ENCODE results near the gene SYNE1. TPM values are rescaled to one million over a fixed set of nuclear protein-coding genes. Genes with fewer than 3 reads are reported as not detected.

Gene SYNE1
- total RNA-seq, 2 experiments from 2014 or later, result 74.6 to 140 TPM

- Histone ChIP-seq H3K36me3 (ENCODE audit: insufficient read depth, low read length) (peaks cover 75% of the 10 kb centered on the region), H3K9me3 (ENCODE audit: low read length) (no peaks in the 10 kb centered on the region), H3K27ac (ENCODE audit: low read depth, low read length, poor library complexity, severe bottlenecking) (no peak overlapping the region), H2AFZ (ENCODE audit: low read length) (no peak overlapping the region), H3K4me3 (ENCODE audit: low read depth, low read length, poor library complexity, severe bottlenecking) (no peak overlapping the region), H3K4me1 (ENCODE audit: insufficient read depth, low read length, poor library complexity, severe bottlenecking) (no peaks in the 10 kb centered on the region), H3K4me2 (ENCODE audit: low read length) (no peak overlapping the region), H4K20me1 (ENCODE audit: insufficient read depth, low read length) (no peaks in the 10 kb centered on the region), H3K9me2 (ENCODE audit: insufficient read depth, low read length) (no peaks in the 10 kb centered on the region), H3K79me2 (ENCODE audit: insufficient read depth, low read depth, low read length) (no peaks in the 10 kb centered on the region)
- no TSS peak for BruUV-seq (replicated peaks)
- TF ChIP-seq EZH2phosphoT487 (IDR thresholded peaks at IDR 0.05; ENCODE audit: borderline replicate concordance, low read depth, low read length) (no peak), CTCF (conservative IDR thresholded peaks at IDR 0.05; ENCODE audit: low read length) (no peak)
- CTCF ChIA-PET (ENCODE audit: unreplicated experiment), result no interaction called here
- intact Hi-C loops (cut with micrococcal nuclease; ENCODE audit: unreplicated experiment), result no loop called here
- POLR2A ChIA-PET, result no interaction called here
- no peak for DNase-seq (ENCODE audit: low spot score)
These were observed 506.7 kb downstream of the SYNE1 start for GRCh38 chr6:152130441-152130840.

GRCh38 chr6:152129691-152130151, 507.4 kb downstream of the SYNE1 start:
- intact Hi-C loops (cut with micrococcal nuclease; ENCODE audit: unreplicated experiment), result no loop called here
- no peak overlapping the region for H3K4me2 ChIP-seq (ENCODE audit: low read length)
- H3K9me2 ChIP-seq (ENCODE audit: insufficient read depth, low read length), result no peaks in the 10 kb centered on the region
- DNase-seq (ENCODE audit: low spot score), result no peak
- TF ChIP-seq CTCF (conservative IDR thresholded peaks at IDR 0.05; ENCODE audit: low read length) (no peak), EZH2phosphoT487 (IDR thresholded peaks at IDR 0.05; ENCODE audit: borderline replicate concordance, low read depth, low read length) (no peak)
- no peak overlapping the region for H3K4me3 ChIP-seq (ENCODE audit: low read depth, low read length, poor library complexity, severe bottlenecking)
- CTCF ChIA-PET (ENCODE audit: unreplicated experiment), result no interaction called here
- no peaks in the 10 kb centered on the region for H4K20me1 ChIP-seq (ENCODE audit: insufficient read depth, low read length)
- POLR2A ChIA-PET, result interaction anchor here (0.7 kb wide), 1 partner anchor 51 kb away, joined by 3 read pairs; no protein-coding TSS in a partner anchor
- no peak overlapping the region for H2AFZ ChIP-seq (ENCODE audit: low read length)
- no peaks in the 10 kb centered on the region for H3K9me3 ChIP-seq (ENCODE audit: low read length)
- BruUV-seq (replicated peaks), result no TSS peak
- no peaks in the 10 kb centered on the region for H3K4me1 ChIP-seq (ENCODE audit: insufficient read depth, low read length, poor library complexity, severe bottlenecking)
- H3K79me2 ChIP-seq (ENCODE audit: insufficient read depth, low read depth, low read length), result no peaks in the 10 kb centered on the region
- H3K36me3 ChIP-seq (ENCODE audit: insufficient read depth, low read length), result peaks cover 68% of the 10 kb centered on the region
- H3K27ac ChIP-seq (ENCODE audit: low read depth, low read length, poor library complexity, severe bottlenecking), result no peak overlapping the region

- peaks cover 61% of the 10 kb centered on the region for H3K36me3 ChIP-seq (ENCODE audit: insufficient read depth, low read length)
- CTCF ChIA-PET (ENCODE audit: unreplicated experiment), result no interaction called here
- H3K4me3 ChIP-seq (ENCODE audit: low read depth, low read length, poor library complexity, severe bottlenecking), result no peak overlapping the region
These were observed 509.6 kb downstream of the SYNE1 start for GRCh38 chr6:152127432-152128165.

More at GRCh38 chr6:152127432-152128165, 509.6 kb downstream of the SYNE1 start:
- POLR2A ChIA-PET, result interaction anchor here (0.9 to 1.2 kb wide), 3 partner anchors 9 to 129 kb away, joined by 3 to 4 read pairs (median 4); no protein-coding TSS in a partner anchor
- TF ChIP-seq EZH2phosphoT487 (IDR thresholded peaks at IDR 0.05; ENCODE audit: borderline replicate concordance, low read depth, low read length) (no peak), CTCF (conservative IDR thresholded peaks at IDR 0.05; ENCODE audit: low read length) (no peak)
- no peaks in the 10 kb centered on the region for H3K9me2 ChIP-seq (ENCODE audit: insufficient read depth, low read length)
- BruUV-seq (replicated peaks), result no TSS peak
- no peaks in the 10 kb centered on the region for H4K20me1 ChIP-seq (ENCODE audit: insufficient read depth, low read length)
- no peak overlapping the region for H3K4me2 ChIP-seq (ENCODE audit: low read length)
- H3K9me3 ChIP-seq (ENCODE audit: low read length), result no peaks in the 10 kb centered on the region
- H3K79me2 ChIP-seq (ENCODE audit: insufficient read depth, low read depth, low read length), result no peaks in the 10 kb centered on the region
- intact Hi-C loops (cut with micrococcal nuclease; ENCODE audit: unreplicated experiment), result no loop called here
- H3K4me1 ChIP-seq (ENCODE audit: insufficient read depth, low read length, poor library complexity, severe bottlenecking), result no peaks in the 10 kb centered on the region
- DNase-seq (ENCODE audit: low spot score), result no peak
- no peak overlapping the region for H2AFZ ChIP-seq (ENCODE audit: low read length)
- H3K27ac ChIP-seq (ENCODE audit: low read depth, low read length, poor library complexity, severe bottlenecking), result no peak overlapping the region

Data from OCI-LY7 (cell line).